SK-N-SH treated with all-trans-retinoic acid at 6 μM for 48 hours (cell line): ENCODE measurements around the gene CDH1.

Source experiments
- ATAC-seq: fragments of 200-7000 bp; cut with Tn5 transposase; 3 replicates; pipeline ENCODE4 v1.9.1; 2020; ENCODE audit warnings: mild to moderate bottlenecking, moderate library complexity
- ARNTL ChIP-seq: fragments of 450-650 bp; formaldehyde crosslinking; IDR thresholded peaks from 2 replicates; pipeline ENCODE4 v1.5.0; 2020; ENCODE audit warnings: low read depth, mild to moderate bottlenecking, moderate library complexity, borderline replicate concordance
- BACH2 ChIP-seq: fragments of 250-450 bp; sonication (Bioruptor Pico); IDR thresholded peaks from 2 replicates; pipeline ENCODE4 v1.9.0; 2021; ENCODE audit warnings: mild to moderate bottlenecking, borderline replicate concordance
- CSDC2 ChIP-seq: fragments of 250-450 bp; sonication (Bioruptor Pico); IDR thresholded peaks from 2 replicates; pipeline ENCODE4 v1.5.0; 2020; ENCODE audit warnings: mild to moderate bottlenecking, moderate library complexity
- ISL1 ChIP-seq: fragments of 250-450 bp; sonication (Bioruptor Pico); IDR thresholded peaks from 2 replicates; pipeline ENCODE4 v2.1.2; 2022; ENCODE audit warnings: mild to moderate bottlenecking, moderate library complexity
- PPARA ChIP-seq: fragments of 250-450 bp; sonication (Bioruptor Pico); IDR thresholded peaks from 2 replicates; pipeline ENCODE4 v1.5.0; 2020; ENCODE audit warnings: mild to moderate bottlenecking, borderline replicate concordance
- RARB ChIP-seq: fragments of 250-450 bp; sonication (Bioruptor Pico); IDR thresholded peaks from 2 replicates; pipeline ENCODE4 v1.8.0; 2021; ENCODE audit warnings: mild to moderate bottlenecking, moderate library complexity
- SNAI2 ChIP-seq: fragments of 250-450 bp; sonication (Bioruptor Pico); IDR thresholded peaks from 2 replicates; pipeline ENCODE4 v1.5.0; 2020; ENCODE audit warnings: mild to moderate bottlenecking, moderate library complexity
- TCF4 ChIP-seq: fragments of 250-450 bp; sonication (Bioruptor Pico); IDR thresholded peaks from 2 replicates; pipeline ENCODE4 v1.8.0; 2021; ENCODE audit warnings: mild to moderate bottlenecking, moderate library complexity, borderline replicate concordance
- TOX ChIP-seq: fragments of 250-450 bp; sonication (Bioruptor Pico); IDR thresholded peaks from 2 replicates; pipeline ENCODE4 v1.8.0; 2021; ENCODE audit warnings: mild to moderate bottlenecking, moderate library complexity, borderline replicate concordance
- ZC3H10 ChIP-seq: fragments of 250-450 bp; sonication (Bioruptor Pico); IDR thresholded peaks from 2 replicates; pipeline ENCODE4 v1.5.1; 2021; ENCODE audit warnings: mild to moderate bottlenecking, moderate library complexity
- ZFP3 ChIP-seq: fragments of 250-450 bp; sonication (Bioruptor Pico); IDR thresholded peaks from 2 replicates; pipeline ENCODE4 v1.5.0; 2020; ENCODE audit warnings: mild to moderate bottlenecking, moderate library complexity
- ZFP30 ChIP-seq: fragments of 450-650 bp; formaldehyde crosslinking; IDR thresholded peaks from 2 replicates; pipeline ENCODE4 v1.5.0; 2022; ENCODE audit warnings: mild to moderate bottlenecking, moderate library complexity
- ZNF565 ChIP-seq: fragments of 450-650 bp; formaldehyde crosslinking; conservative IDR thresholded peaks from 2 replicates; pipeline ENCODE4 v1.5.0; 2020; ENCODE audit warnings: low read depth, mild to moderate bottlenecking, moderate library complexity
- ZNF8 ChIP-seq: fragments of 450-650 bp; formaldehyde crosslinking; IDR thresholded peaks from 2 replicates; pipeline ENCODE4 v1.5.0; 2020; ENCODE audit warnings: mild to moderate bottlenecking, moderate library complexity
- TF ChIP-seq, protein P1 (sequence below): fragments of 250-450 bp; sonication (Bioruptor Pico); IDR thresholded peaks from 2 replicates; pipeline ENCODE4 v1.5.0; 2020; ENCODE audit warnings: mild to moderate bottlenecking, moderate library complexity
- TF ChIP-seq, protein P2 (sequence below): fragments of 250-450 bp; sonication (Bioruptor Pico); IDR thresholded peaks from 2 replicates; pipeline ENCODE4 v1.5.1; 2020; ENCODE audit warnings: low read depth, mild to moderate bottlenecking, moderate library complexity
- TF ChIP-seq, protein P3 (sequence below): fragments of 250-450 bp; sonication (Bioruptor Pico); IDR thresholded peaks from 2 replicates; pipeline ENCODE4 v1.5.1; 2021; ENCODE audit warnings: mild to moderate bottlenecking, moderate library complexity
- TF ChIP-seq, protein P4 (sequence below): fragments of 250-450 bp; sonication (Bioruptor Pico); IDR thresholded peaks from 2 replicates; pipeline ENCODE4 v1.8.0; 2021; ENCODE audit warnings: low read depth, mild to moderate bottlenecking, moderate library complexity, borderline replicate concordance
- TF ChIP-seq, protein P5 (sequence below): fragments of 250-450 bp; sonication (Bioruptor Pico); IDR thresholded peaks from 2 replicates; pipeline ENCODE4 v1.8.0; 2020; ENCODE audit warnings: mild to moderate bottlenecking, moderate library complexity, borderline replicate concordance

CDH1 gene

DNA sequence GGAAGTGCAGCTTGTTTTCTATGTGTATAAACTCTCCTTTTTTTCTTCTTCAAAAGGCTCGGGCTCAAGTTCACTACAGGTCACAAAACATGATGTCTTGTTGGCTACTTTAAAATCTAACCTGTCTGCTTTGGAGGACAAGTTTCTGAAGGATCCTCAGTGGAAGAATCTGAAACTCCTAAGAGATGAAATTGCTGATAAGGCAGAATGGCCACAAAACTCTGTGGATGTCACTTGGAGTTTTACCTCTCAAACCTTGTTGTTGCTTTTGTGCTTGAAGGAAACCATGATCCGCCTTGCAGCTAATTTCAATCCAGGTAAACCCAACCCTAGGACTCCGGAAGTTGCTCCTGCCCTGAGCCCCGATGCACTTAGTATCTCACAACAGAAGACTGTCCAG is 122.7 kb downstream of the CDH1 start:
- no peak for ATAC-seq
- TF ChIP-seq RARB (CRISPR knock-in tag): no peak
- no peak for TF ChIP-seq ZNF8 (CRISPR knock-in tag)
- no peak for TF ChIP-seq ZNF565 (CRISPR knock-in tag)
- TF ChIP-seq, protein P1, sequence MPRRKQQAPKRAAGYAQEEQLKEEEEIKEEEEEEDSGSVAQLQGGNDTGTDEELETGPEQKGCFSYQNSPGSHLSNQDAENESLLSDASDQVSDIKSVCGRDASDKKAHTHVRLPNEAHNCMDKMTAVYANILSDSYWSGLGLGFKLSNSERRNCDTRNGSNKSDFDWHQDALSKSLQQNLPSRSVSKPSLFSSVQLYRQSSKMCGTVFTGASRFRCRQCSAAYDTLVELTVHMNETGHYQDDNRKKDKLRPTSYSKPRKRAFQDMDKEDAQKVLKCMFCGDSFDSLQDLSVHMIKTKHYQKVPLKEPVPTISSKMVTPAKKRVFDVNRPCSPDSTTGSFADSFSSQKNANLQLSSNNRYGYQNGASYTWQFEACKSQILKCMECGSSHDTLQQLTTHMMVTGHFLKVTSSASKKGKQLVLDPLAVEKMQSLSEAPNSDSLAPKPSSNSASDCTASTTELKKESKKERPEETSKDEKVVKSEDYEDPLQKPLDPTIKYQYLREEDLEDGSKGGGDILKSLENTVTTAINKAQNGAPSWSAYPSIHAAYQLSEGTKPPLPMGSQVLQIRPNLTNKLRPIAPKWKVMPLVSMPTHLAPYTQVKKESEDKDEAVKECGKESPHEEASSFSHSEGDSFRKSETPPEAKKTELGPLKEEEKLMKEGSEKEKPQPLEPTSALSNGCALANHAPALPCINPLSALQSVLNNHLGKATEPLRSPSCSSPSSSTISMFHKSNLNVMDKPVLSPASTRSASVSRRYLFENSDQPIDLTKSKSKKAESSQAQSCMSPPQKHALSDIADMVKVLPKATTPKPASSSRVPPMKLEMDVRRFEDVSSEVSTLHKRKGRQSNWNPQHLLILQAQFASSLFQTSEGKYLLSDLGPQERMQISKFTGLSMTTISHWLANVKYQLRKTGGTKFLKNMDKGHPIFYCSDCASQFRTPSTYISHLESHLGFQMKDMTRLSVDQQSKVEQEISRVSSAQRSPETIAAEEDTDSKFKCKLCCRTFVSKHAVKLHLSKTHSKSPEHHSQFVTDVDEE (CRISPR knock-in tag): no peak
- TF ChIP-seq, protein P2, sequence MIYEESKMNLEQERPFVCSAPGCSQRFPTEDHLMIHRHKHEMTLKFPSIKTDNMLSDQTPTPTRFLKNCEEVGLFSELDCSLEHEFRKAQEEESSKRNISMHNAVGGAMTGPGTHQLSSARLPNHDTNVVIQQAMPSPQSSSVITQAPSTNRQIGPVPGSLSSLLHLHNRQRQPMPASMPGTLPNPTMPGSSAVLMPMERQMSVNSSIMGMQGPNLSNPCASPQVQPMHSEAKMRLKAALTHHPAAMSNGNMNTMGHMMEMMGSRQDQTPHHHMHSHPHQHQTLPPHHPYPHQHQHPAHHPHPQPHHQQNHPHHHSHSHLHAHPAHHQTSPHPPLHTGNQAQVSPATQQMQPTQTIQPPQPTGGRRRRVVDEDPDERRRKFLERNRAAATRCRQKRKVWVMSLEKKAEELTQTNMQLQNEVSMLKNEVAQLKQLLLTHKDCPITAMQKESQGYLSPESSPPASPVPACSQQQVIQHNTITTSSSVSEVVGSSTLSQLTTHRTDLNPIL (CRISPR knock-in tag): no peak
- no peak for TF ChIP-seq TOX
- TF ChIP-seq TCF4: no peak
- TF ChIP-seq ZFP3 (CRISPR knock-in tag): no peak
- TF ChIP-seq ARNTL (CRISPR knock-in tag): no peak
- no peak for TF ChIP-seq ISL1 (CRISPR knock-in tag)
- TF ChIP-seq, protein P3, sequence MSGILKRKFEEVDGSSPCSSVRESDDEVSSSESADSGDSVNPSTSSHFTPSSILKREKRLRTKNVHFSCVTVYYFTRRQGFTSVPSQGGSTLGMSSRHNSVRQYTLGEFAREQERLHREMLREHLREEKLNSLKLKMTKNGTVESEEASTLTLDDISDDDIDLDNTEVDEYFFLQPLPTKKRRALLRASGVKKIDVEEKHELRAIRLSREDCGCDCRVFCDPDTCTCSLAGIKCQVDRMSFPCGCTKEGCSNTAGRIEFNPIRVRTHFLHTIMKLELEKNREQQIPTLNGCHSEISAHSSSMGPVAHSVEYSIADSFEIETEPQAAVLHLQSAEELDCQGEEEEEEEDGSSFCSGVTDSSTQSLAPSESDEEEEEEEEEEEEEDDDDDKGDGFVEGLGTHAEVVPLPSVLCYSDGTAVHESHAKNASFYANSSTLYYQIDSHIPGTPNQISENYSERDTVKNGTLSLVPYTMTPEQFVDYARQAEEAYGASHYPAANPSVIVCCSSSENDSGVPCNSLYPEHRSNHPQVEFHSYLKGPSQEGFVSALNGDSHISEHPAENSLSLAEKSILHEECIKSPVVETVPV (CRISPR knock-in tag): no peak
- TF ChIP-seq CSDC2: no peak
- TF ChIP-seq, protein P4, sequence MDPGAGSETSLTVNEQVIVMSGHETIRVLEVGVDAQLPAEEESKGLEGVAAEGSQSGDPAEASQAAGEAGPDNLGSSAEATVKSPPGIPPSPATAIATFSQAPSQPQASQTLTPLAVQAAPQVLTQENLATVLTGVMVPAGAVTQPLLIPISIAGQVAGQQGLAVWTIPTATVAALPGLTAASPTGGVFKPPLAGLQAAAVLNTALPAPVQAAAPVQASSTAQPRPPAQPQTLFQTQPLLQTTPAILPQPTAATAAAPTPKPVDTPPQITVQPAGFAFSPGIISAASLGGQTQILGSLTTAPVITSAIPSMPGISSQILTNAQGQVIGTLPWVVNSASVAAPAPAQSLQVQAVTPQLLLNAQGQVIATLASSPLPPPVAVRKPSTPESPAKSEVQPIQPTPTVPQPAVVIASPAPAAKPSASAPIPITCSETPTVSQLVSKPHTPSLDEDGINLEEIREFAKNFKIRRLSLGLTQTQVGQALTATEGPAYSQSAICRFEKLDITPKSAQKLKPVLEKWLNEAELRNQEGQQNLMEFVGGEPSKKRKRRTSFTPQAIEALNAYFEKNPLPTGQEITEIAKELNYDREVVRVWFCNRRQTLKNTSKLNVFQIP (CRISPR knock-in tag): no peak
- TF ChIP-seq ZC3H10: no peak
- no peak for TF ChIP-seq ZFP30 (CRISPR knock-in tag)
- TF ChIP-seq, all 23 proteins: peak for 0

DNA sequence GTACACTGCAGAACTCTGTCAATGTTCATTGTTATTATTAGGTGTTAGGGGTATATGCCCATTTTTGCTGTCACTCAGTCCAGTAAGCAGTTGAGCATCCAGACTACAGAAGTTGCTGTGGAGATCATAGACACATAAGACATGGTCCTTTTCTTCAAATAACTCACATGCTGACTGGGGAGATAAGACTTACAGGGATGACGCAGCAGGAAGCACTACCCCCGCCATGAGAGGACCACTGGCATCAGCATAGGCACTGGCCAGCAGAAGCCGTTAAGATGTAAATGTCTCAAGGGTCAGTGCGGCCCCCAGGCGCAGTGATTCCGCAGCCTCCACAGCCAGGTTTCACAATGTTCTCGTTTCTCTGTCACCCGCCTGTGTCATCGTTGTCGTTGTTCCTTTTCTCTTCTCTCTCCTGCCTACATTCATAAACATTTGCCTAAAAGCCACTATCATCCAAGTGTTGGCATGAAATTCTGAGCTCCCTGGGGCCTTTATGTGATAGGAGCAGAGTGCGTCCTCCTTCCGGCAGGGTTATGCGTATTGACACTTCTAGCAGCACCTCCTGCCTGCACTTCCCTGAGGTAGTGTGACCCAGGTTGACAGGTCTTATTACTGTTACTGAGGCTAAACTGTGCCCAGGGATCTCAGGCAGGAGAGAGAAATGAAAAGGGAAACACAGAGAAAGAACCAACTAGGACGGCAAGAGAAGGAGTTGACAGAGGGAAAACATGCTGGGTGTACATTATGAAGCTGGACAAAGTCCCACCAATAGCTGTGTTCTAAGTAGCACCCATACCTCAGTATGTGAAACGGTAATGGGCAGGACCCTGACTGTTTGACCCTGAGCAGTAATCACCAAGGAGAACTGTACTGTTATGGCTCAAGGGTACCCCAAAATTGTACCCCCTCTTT is 124.1 kb downstream of the CDH1 start:
- TF ChIP-seq, protein P5, sequence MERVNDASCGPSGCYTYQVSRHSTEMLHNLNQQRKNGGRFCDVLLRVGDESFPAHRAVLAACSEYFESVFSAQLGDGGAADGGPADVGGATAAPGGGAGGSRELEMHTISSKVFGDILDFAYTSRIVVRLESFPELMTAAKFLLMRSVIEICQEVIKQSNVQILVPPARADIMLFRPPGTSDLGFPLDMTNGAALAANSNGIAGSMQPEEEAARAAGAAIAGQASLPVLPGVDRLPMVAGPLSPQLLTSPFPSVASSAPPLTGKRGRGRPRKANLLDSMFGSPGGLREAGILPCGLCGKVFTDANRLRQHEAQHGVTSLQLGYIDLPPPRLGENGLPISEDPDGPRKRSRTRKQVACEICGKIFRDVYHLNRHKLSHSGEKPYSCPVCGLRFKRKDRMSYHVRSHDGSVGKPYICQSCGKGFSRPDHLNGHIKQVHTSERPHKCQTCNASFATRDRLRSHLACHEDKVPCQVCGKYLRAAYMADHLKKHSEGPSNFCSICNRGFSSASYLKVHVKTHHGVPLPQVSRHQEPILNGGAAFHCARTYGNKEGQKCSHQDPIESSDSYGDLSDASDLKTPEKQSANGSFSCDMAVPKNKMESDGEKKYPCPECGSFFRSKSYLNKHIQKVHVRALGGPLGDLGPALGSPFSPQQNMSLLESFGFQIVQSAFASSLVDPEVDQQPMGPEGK (CRISPR knock-in tag): no peak
- TF ChIP-seq TOX (no peak), ZFP30 (CRISPR knock-in tag) (no peak), PPARA (CRISPR knock-in tag) (no peak), CSDC2 (no peak), ZFP3 (CRISPR knock-in tag) (no peak), TCF4 (no peak), ARNTL (CRISPR knock-in tag) (no peak), RARB (CRISPR knock-in tag) (no peak), BACH2 (CRISPR knock-in tag) (no peak), ISL1 (CRISPR knock-in tag) (no peak), ZC3H10 (no peak), ZNF565 (CRISPR knock-in tag) (no peak), SNAI2 (CRISPR knock-in tag) (no peak), ZNF8 (CRISPR knock-in tag) (no peak)
- TF ChIP-seq, protein P4 (CRISPR knock-in tag): no peak
- TF ChIP-seq, protein P1 (CRISPR knock-in tag): no peak
- TF ChIP-seq, protein P2 (CRISPR knock-in tag): no peak
- ATAC-seq: no peak
